Chondrocyte (in vitro differentiated cells): Measurements from ENCODE around the gene RILP. TPM values are rescaled to one million over a fixed set of nuclear protein-coding genes. Genes with fewer than 3 reads are reported as not detected.

Experiments
- DNase-seq: peaks from one replicate; pipeline ENCODE4 v3.0.0; 2021; ENCODE audit warnings: mixed read lengths, low spot score
- H3K27ac Mint-ChIP-seq: one replicate; pipeline ENCODE4 v1.8.0; 2021; ENCODE audit warnings: mild to moderate bottlenecking, moderate library complexity, mixed read lengths; ENCODE audit not compliant: unreplicated experiment
- H3K27me3 Mint-ChIP-seq: 2 replicates; pipeline ENCODE4 v1.8.0; 2021; ENCODE audit warnings: low read depth, mixed read lengths
- H3K36me3 Mint-ChIP-seq: 2 replicates; pipeline ENCODE4 v1.8.0; 2021; ENCODE audit warnings: low read depth, mixed read lengths
- H3K4me1 Mint-ChIP-seq: 2 replicates; pipeline ENCODE4 v1.8.0; 2021; ENCODE audit warnings: low read depth, mild to moderate bottlenecking, mixed read lengths
- H3K4me3 Mint-ChIP-seq: one replicate; pipeline ENCODE4 v1.8.0; 2021; ENCODE audit warnings: mild to moderate bottlenecking, moderate library complexity, mixed read lengths; ENCODE audit not compliant: unreplicated experiment
- H3K9me3 Mint-ChIP-seq: 2 replicates; pipeline ENCODE4 v1.8.0; 2021; ENCODE audit warnings: low read depth, mixed read lengths
- CTCF ChIP-seq: fragments of 200-600 bp; sonication (generic); IDR thresholded peaks from 2 replicates; pipeline ENCODE4 v1.5.0; 2021; ENCODE audit warnings: antibody characterized with exemption, mild to moderate bottlenecking, moderate library complexity
- total RNA-seq: library from RNA; stranded (reverse); gene quantifications from 3 replicates; pipeline ENCODE4 v1.2.1, GENCODE V29; 2021

RILP gene
- total RNA-seq, 1 donor from 2014 or later = 1.8 TPM

- TF ChIP-seq CTCF = no peak
- peaks cover 4% of the 10 kb centered on the region for H3K9me3 Mint-ChIP-seq
- H3K27ac Mint-ChIP-seq = no peak overlapping the region
- no peaks in the 10 kb centered on the region for H3K27me3 Mint-ChIP-seq
- H3K4me3 Mint-ChIP-seq = no peak overlapping the region
- H3K4me1 Mint-ChIP-seq = peaks cover 3% of the 10 kb centered on the region
- no peak for DNase-seq
- H3K36me3 Mint-ChIP-seq = no peaks in the 10 kb centered on the region
Measured at GRCh38 chr17:1598399-1599095, 51.1 kb downstream of the RILP start.

- H3K36me3 Mint-ChIP-seq = no peaks in the 10 kb centered on the region
- no peak for DNase-seq
- no peaks in the 10 kb centered on the region for H3K27me3 Mint-ChIP-seq
- H3K9me3 Mint-ChIP-seq = peaks cover 4% of the 10 kb centered on the region
- H3K27ac Mint-ChIP-seq = no peak overlapping the region
- TF ChIP-seq CTCF = no peak
- peaks cover 6% of the 10 kb centered on the region for H3K4me1 Mint-ChIP-seq
- H3K4me3 Mint-ChIP-seq = no peak overlapping the region
Measured at GRCh38 chr17:1597861-1598342, 51.8 kb downstream of the RILP start.

Other genes starting within 250 kb of the RILP start
- gene YWHAE, start 249.6 kb downstream of the RILP start, total RNA-seq = 362 to 407 TPM (median 372 TPM) in 3 replicates
- 65.8 to 70.4 TPM (median 70.4 TPM) in 3 replicates for gene CRK, start 193.6 kb downstream of the RILP start, total RNA-seq
- 216 to 329 TPM (median 329 TPM) in 3 replicates for gene MYO1C, start 157.2 kb downstream of the RILP start, total RNA-seq
- gene INPP5K, start 133.3 kb downstream of the RILP start, total RNA-seq = 30.2 to 35.3 TPM (median 34.3 TPM) in 3 replicates
- 60.7 to 69.1 TPM (median 68.2 TPM) in 3 replicates for gene PITPNA, start 87.1 kb downstream of the RILP start, total RNA-seq
- 3.0 to 3.7 TPM (median 3.3 TPM) in 3 replicates for gene SLC43A2, start 21.0 kb downstream of the RILP start, total RNA-seq
- gene SCARF1, start 4.1 kb downstream of the RILP start, total RNA-seq = 0.42 to 0.64 TPM (median 0.51 TPM) in 3 replicates
- 164 to 235 TPM (median 164 TPM) in 3 replicates for gene PRPF8, start 35.0 kb upstream of the RILP start, total RNA-seq
- gene TLCD2, start 60.5 kb upstream of the RILP start, total RNA-seq = 5.6 to 9.5 TPM (median 9.2 TPM) in 3 replicates
- gene WDR81, start 74.8 kb upstream of the RILP start, total RNA-seq = 14.8 to 18.6 TPM (median 16.2 TPM) in 3 replicates
- 0.15 to 0.24 TPM (median 0.15 TPM) in 3 replicates for gene SERPINF2, start 93.0 kb upstream of the RILP start, total RNA-seq
- gene SERPINF1, start 112.2 kb upstream of the RILP start, total RNA-seq = 14.6 to 69.2 TPM (median 15.2 TPM) in 3 replicates
- gene SMYD4, start 180.0 kb upstream of the RILP start, total RNA-seq = 8.4 to 12.4 TPM (median 10.7 TPM) in 3 replicates
- gene RPA1, start 180.1 kb upstream of the RILP start, total RNA-seq = 56.6 to 92.6 TPM (median 57.6 TPM) in 3 replicates